Colonic mucosa (tissue), 4 donors: Measurements from ENCODE around the gene PDSS1. TPM values are rescaled to one million over a fixed set of nuclear protein-coding genes. Genes with fewer than 3 reads are reported as not detected.
"Not testable (repeated sequence)": the region's sequence is repeated elsewhere in the genome, so short reads cannot be mapped to it uniquely, and the experiment has no call there.

ENCODE experiments used
- DNase-seq: peaks from one replicate; pipeline ENCODE4 v3.0.0-alpha.2; 2020
- H3K27ac ChIP-seq: fragments of 200-600 bp; one replicate; pipeline ENCODE4 v1.8.0; 2021
- H3K27me3 ChIP-seq: fragments of 200-600 bp; one replicate; pipeline ENCODE4 v1.8.0; 2021
- H3K36me3 ChIP-seq: fragments of 200-600 bp; one replicate; pipeline ENCODE4 v1.8.0; 2021
- H3K4me1 ChIP-seq: fragments of 200-600 bp; one replicate; pipeline ENCODE4 v1.8.0; 2021; ENCODE audit warnings: mild to moderate bottlenecking
- H3K4me3 ChIP-seq: fragments of 200-600 bp; one replicate; pipeline ENCODE4 v1.8.0; 2021
- H3K9ac ChIP-seq, 2 donors: one replicate each; pipeline ENCODE4 v1.7.0; 2013; ENCODE audit warnings: control low read depth in 2 of 2, low read depth in 2 of 2, low read length in 2 of 2
- H3K9me3 ChIP-seq: fragments of 200-600 bp; one replicate; pipeline ENCODE4 v1.8.0; 2021
- CTCF ChIP-seq: fragments of 200-600 bp; IDR thresholded peaks from one replicate; pipeline ENCODE4 v1.8.0; 2022; ENCODE audit warnings: antibody characterized with exemption, mild to moderate bottlenecking
- intact Hi-C: fragments of 100-400 bp; cut with DNase I; formaldehyde crosslinking; loops from one replicate; pipeline ENCODE4 v1.14.1; 2022
- total RNA-seq, 2 donors: library from RNA; stranded (reverse); fragmentation: NEBNext Ultra II Directional in 1 of 2; extraction: Animal tissue kit (Norgen Biotek cat#: 25700) in 1 of 2; gene quantifications; one replicate each; pipeline ENCODE4 v1.2.1, GENCODE V29; 2021
- donor health status: healthy.
- donor health status: DM: no; HTN: no; CAD: no.
- donor health status: DM: no; HTN: no; CAD: no.

The PDSS1 gene
- total RNA-seq, 2 donors from 2014 or later: 20.6 to 35.5 TPM

GRCh38 chr10:26662864-26663263, 34.6 kb upstream of the PDSS1 start:
- no peak overlapping the region for H3K9ac ChIP-seq
- DNase-seq: no peak
- H3K27ac ChIP-seq: no peak overlapping the region
- no peaks in the 10 kb centered on the region for H3K36me3 ChIP-seq
- no peak for TF ChIP-seq CTCF
- H3K27me3 ChIP-seq: no peaks in the 10 kb centered on the region
- intact Hi-C loops: no loop called here
- H3K4me3 ChIP-seq: no peak overlapping the region
- no peaks in the 10 kb centered on the region for H3K9me3 ChIP-seq
- no peaks in the 10 kb centered on the region for H3K4me1 ChIP-seq

GRCh38 chr10:26665080-26666048, 32.1 kb upstream of the PDSS1 start:
- no peak for TF ChIP-seq CTCF
- DNase-seq: no peak
- intact Hi-C loops: no loop called here
- H3K4me1 ChIP-seq: no peaks in the 10 kb centered on the region
- no peak overlapping the region for H3K27ac ChIP-seq
- no peak overlapping the region for H3K9ac ChIP-seq
- no peaks in the 10 kb centered on the region for H3K36me3 ChIP-seq
- H3K9me3 ChIP-seq: no peaks in the 10 kb centered on the region
- H3K4me3 ChIP-seq: no peak overlapping the region
- H3K27me3 ChIP-seq: no peaks in the 10 kb centered on the region

- no peaks in the 10 kb centered on the region for H3K36me3 ChIP-seq
- H3K4me3 ChIP-seq: no peak overlapping the region
- no peaks in the 10 kb centered on the region for H3K27me3 ChIP-seq
- intact Hi-C loops: no loop called here
- H3K27ac ChIP-seq: no peak overlapping the region
- H3K9ac ChIP-seq: no peak overlapping the region
- DNase-seq: no peak
- H3K9me3 ChIP-seq: no peaks in the 10 kb centered on the region
- no peak for TF ChIP-seq CTCF
- H3K4me1 ChIP-seq: no peaks in the 10 kb centered on the region
These were observed 21.6 kb upstream of the PDSS1 start for GRCh38 chr10:26675873-26676257.

GRCh38 chr10:26679588-26679987, 17.9 kb upstream of the PDSS1 start:
- Histone ChIP-seq H3K36me3 (no peaks in the 10 kb centered on the region), H3K27ac (no peak overlapping the region), H3K4me1 (no peaks in the 10 kb centered on the region), H3K4me3 (no peak overlapping the region), H3K9ac (no peak overlapping the region), H3K27me3 (no peaks in the 10 kb centered on the region), H3K9me3 (no peaks in the 10 kb centered on the region)
- no peak for DNase-seq
- intact Hi-C loops: no loop called here
- TF ChIP-seq CTCF: no peak

- intact Hi-C loops: no loop called here
- Histone ChIP-seq H3K27me3 (no peaks in the 10 kb centered on the region), H3K27ac (no peak overlapping the region), H3K9ac (no peak overlapping the region), H3K4me3 (no peak overlapping the region), H3K4me1 (no peaks in the 10 kb centered on the region), H3K9me3 (no peaks in the 10 kb centered on the region), H3K36me3 (no peaks in the 10 kb centered on the region)
- TF ChIP-seq CTCF: no peak
- no peak for DNase-seq
These were observed 16.4 kb upstream of the PDSS1 start for GRCh38 chr10:26681076-26681475.

- H3K4me1 ChIP-seq, H3K27ac ChIP-seq, intact Hi-C loops, H3K9ac ChIP-seq, H3K27me3 ChIP-seq, H3K9me3 ChIP-seq, H3K4me3 ChIP-seq, DNase-seq, H3K36me3 ChIP-seq: not testable (repeated sequence)
These were observed 15.5 kb upstream of the PDSS1 start for GRCh38 chr10:26681971-26682370.
